HG03025 (cell line): Measurements from ENCODE around the gene SLC7A6.

ENCODE experiments used
- ATAC-seq: cut with Tn5 transposase; IDR thresholded peaks from one replicate; pipeline ENCODE4 v1.9.1; 2021; ENCODE audit warnings: mild to moderate bottlenecking, moderate library complexity; ENCODE audit not compliant: unreplicated experiment, low FRiP score

SLC7A6 gene

GRCh38 chr16:68297908-68298307 is 33.6 kb downstream of the SLC7A6 start:
- no peak for ATAC-seq

GRCh38 chr16:68298312-68298711 is 34.0 kb downstream of the SLC7A6 start:
- no peak for ATAC-seq

- ATAC-seq: no peak
These were observed 34.7 kb downstream of the SLC7A6 start for GRCh38 chr16:68298907-68299561.

- no peak for ATAC-seq
These were observed 35.5 kb downstream of the SLC7A6 start for GRCh38 chr16:68299571-68300453.

- ATAC-seq: no peak
These were observed 36.6 kb downstream of the SLC7A6 start for GRCh38 chr16:68300734-68301459.

GRCh38 chr16:68306633-68307032 is 42.3 kb downstream of the SLC7A6 start:
- no peak for ATAC-seq

- ATAC-seq: no peak
These were observed 45.5 kb downstream of the SLC7A6 start for GRCh38 chr16:68309799-68310198.

GRCh38 chr16:68310437-68310773 is 46.1 kb downstream of the SLC7A6 start:
- peak; percentile 42 for ATAC-seq

GRCh38 chr16:68310774-68311511 is 46.6 kb downstream of the SLC7A6 start, which contains the start of the genes PRMT7 and SLC7A6OS:
Gene PRMT7 (plus strand): TSS chr16:68311019. CDS start chr16:68315980, 4,961 bp downstream.
Gene SLC7A6OS (minus strand): TSS chr16:68310946. CDS start chr16:68310926, 20 bp downstream.
- peak; percentile 92 for ATAC-seq

- no peak for ATAC-seq
These were observed 48.8 kb downstream of the SLC7A6 start for GRCh38 chr16:68313116-68313515.

GRCh38 chr16:68319185-68319908 is 55.0 kb downstream of the SLC7A6 start:
- ATAC-seq: no peak

GRCh38 chr16:68324336-68324735 is 60.0 kb downstream of the SLC7A6 start:
- ATAC-seq: no peak

- ATAC-seq: no peak
These were observed 60.5 kb downstream of the SLC7A6 start for GRCh38 chr16:68324780-68325357.

GRCh38 chr16:68328151-68328859 is 64.0 kb downstream of the SLC7A6 start:
- ATAC-seq: no peak

- ATAC-seq: no peak
These were observed 64.6 kb downstream of the SLC7A6 start for GRCh38 chr16:68328860-68329390.

GRCh38 chr16:68331879-68332410 is 67.6 kb downstream of the SLC7A6 start:
- ATAC-seq: no peak

GRCh38 chr16:68332411-68333121 is 68.2 kb downstream of the SLC7A6 start:
- ATAC-seq: no peak

- no peak for ATAC-seq
These were observed 70.8 kb downstream of the SLC7A6 start for GRCh38 chr16:68335175-68335574.
